ENCODE measurements around the gene SOX8. TPM values are rescaled to one million over a fixed set of nuclear protein-coding genes. Genes with fewer than 3 reads are reported as not detected.
"Not testable (repeated sequence)": the region's sequence is repeated elsewhere in the genome, so short reads cannot be mapped to it uniquely, and the experiment has no call there.

SOX8 gene
- total RNA-seq, 1 donor from 2014 or later, result under 0.01 TPM

GRCh38 chr16:1024138-1024537, 42.6 kb downstream of the SOX8 start:
- DNase-seq (ENCODE audit: low read depth) (no peak), FAIRE-seq (no peak)
- no peak overlapping the region for H3K4me3 ChIP-seq (ENCODE audit: low read depth, low read length)
- H3K36me3 ChIP-seq (ENCODE audit: control insufficient read depth, insufficient read depth, low read length), result no peaks in the 10 kb centered on the region
- H3K27me3 ChIP-seq (ENCODE audit: control insufficient read depth, insufficient read depth, low read length), result no peaks in the 10 kb centered on the region
- no peak for TF ChIP-seq CTCF (IDR thresholded peaks at IDR 0.05; ENCODE audit: insufficient read depth, low read length, severe bottlenecking)

- DNase-seq (ENCODE audit: low read depth) (peak; percentile 17), FAIRE-seq (peak; percentile 100)
- H3K4me3 ChIP-seq (ENCODE audit: low read depth, low read length); H3K27me3 ChIP-seq (ENCODE audit: control insufficient read depth, insufficient read depth, low read length); H3K36me3 ChIP-seq (ENCODE audit: control insufficient read depth, insufficient read depth, low read length): not testable (repeated sequence)
These were observed 43.7 kb downstream of the SOX8 start for GRCh38 chr16:1025183-1025809.

- no peaks in the 10 kb centered on the region for H3K27me3 ChIP-seq (ENCODE audit: control insufficient read depth, insufficient read depth, low read length)
- no peaks in the 10 kb centered on the region for H3K36me3 ChIP-seq (ENCODE audit: control insufficient read depth, insufficient read depth, low read length)
- FAIRE-seq (no peak), DNase-seq (ENCODE audit: low read depth) (no peak)
- TF ChIP-seq CTCF (IDR thresholded peaks at IDR 0.05; ENCODE audit: insufficient read depth, low read length, severe bottlenecking), result no peak
- H3K4me3 ChIP-seq (ENCODE audit: low read depth, low read length), result no peak overlapping the region
These were observed 44.6 kb downstream of the SOX8 start for GRCh38 chr16:1026057-1026783.

GRCh38 chr16:1026784-1027500, 45.4 kb downstream of the SOX8 start:
- no peak overlapping the region for H3K4me3 ChIP-seq (ENCODE audit: low read depth, low read length)
- no peak for TF ChIP-seq CTCF (IDR thresholded peaks at IDR 0.05; ENCODE audit: insufficient read depth, low read length, severe bottlenecking)
- no peaks in the 10 kb centered on the region for H3K36me3 ChIP-seq (ENCODE audit: control insufficient read depth, insufficient read depth, low read length)
- H3K27me3 ChIP-seq (ENCODE audit: control insufficient read depth, insufficient read depth, low read length), result no peaks in the 10 kb centered on the region
- DNase-seq (ENCODE audit: low read depth) (no peak), FAIRE-seq (no peak)

- Histone ChIP-seq H3K27me3 (ENCODE audit: control insufficient read depth, insufficient read depth, low read length) (no peaks in the 10 kb centered on the region), H3K4me3 (ENCODE audit: low read depth, low read length) (no peak overlapping the region), H3K36me3 (ENCODE audit: control insufficient read depth, insufficient read depth, low read length) (no peaks in the 10 kb centered on the region)
- FAIRE-seq (no peak), DNase-seq (ENCODE audit: low read depth) (no peak)
- TF ChIP-seq CTCF (IDR thresholded peaks at IDR 0.05; ENCODE audit: insufficient read depth, low read length, severe bottlenecking), result no peak
These were observed 45.9 kb downstream of the SOX8 start for GRCh38 chr16:1027501-1027815.

GRCh38 chr16:1028056-1028455, 46.5 kb downstream of the SOX8 start:
- Histone ChIP-seq H3K36me3 (ENCODE audit: control insufficient read depth, insufficient read depth, low read length) (no peaks in the 10 kb centered on the region), H3K27me3 (ENCODE audit: control insufficient read depth, insufficient read depth, low read length) (no peaks in the 10 kb centered on the region), H3K4me3 (ENCODE audit: low read depth, low read length) (no peak overlapping the region)
- no peak for TF ChIP-seq CTCF (IDR thresholded peaks at IDR 0.05; ENCODE audit: insufficient read depth, low read length, severe bottlenecking)
- no peak for FAIRE-seq
- no peak for DNase-seq (ENCODE audit: low read depth)

Data from bronchial epithelial cell (primary cell).